HG02798 (cell line): ENCODE data around the gene ATXN1.
A peak's percentile ranks its signal among the peaks of the same experiment; 100 is the strongest.
"Not testable (repeated sequence)": the region's sequence is repeated elsewhere in the genome, so short reads cannot be mapped to it uniquely, and the experiment has no call there.

Source experiments
- ATAC-seq: cut with Tn5 transposase; IDR thresholded peaks from one replicate; pipeline ENCODE4 v1.9.1; 2021; ENCODE audit warnings: mild to moderate bottlenecking; ENCODE audit not compliant: unreplicated experiment, poor library complexity

Gene ATXN1

DNA sequence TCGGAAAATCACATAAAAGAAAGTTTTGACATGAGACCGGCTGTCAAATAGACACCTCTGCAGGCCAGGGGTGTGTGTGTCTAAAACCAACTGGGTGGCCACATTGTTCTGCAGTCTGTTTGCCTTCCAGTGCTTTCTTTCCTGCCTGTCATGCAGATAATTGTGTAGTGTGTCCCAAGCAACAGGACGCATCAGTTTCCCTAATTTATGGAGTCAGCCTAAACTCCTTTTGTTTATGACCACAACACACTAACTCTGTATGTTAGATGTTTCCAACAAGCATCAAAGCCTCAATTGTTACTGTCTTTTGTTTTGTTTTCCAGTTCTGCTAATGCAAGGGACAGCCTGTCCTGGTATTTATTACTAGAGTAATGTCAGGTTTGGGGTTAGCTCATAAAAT lies 205.7 kb downstream of the ATXN1 start:
- no peak for ATAC-seq

DNA sequence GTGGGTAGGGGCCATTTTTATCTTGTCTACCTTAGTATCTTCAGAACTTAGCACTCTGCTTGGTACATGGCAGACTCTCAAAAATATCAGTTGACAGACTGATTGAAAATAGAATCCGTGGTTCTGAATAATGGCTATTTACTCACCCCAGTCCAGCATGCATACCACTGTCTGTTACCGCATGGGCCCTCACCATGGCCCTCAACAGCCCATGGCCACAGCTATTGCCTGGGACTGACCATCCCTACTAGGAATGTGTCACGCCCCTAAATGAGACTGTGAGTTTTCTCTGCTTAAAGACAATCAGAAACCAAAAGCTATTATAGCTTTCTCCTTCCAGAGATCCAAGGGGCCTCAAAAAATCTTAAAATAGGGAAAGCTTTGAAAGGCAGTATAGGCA lies 207.7 kb downstream of the ATXN1 start:
- ATAC-seq: no peak

DNA sequence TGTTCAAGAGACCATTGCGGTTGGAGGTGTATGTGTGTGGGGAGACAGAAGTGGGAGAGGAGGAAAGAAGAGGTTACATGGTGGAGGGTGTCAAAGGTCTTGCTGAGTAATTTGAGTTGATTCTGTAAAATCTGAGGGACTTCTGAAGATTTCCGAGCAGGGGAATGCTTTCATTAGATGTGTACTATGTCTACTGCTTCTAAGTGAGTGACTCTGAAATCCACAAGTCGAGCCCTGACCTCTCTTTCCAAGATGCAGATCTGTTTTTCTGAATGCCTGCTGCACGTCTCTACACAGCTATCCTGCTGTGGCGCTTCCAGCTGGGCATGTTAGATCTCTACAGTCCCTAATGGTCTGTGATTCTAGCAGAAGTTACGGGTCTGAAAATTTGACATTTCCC lies 209.8 kb downstream of the ATXN1 start:
- no peak for ATAC-seq

DNA sequence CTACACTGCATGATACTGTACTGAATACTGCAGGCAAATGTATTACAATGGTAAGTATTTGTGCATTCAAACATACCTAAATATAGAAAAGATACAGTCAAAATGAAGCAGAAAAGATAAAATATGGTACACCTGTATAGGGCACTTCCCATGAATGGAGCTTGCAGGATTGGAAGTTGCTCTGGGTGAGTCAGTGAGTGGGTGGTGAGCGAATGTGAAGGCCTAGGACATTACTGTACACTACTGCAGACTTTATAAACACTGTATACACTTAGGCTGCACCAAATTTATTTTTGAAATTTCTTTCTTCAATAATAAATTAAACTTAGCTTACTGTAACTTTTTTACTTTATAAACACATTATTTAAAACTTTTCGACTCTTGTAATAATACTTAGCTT lies 213.1 kb downstream of the ATXN1 start:
- ATAC-seq: no peak

DNA sequence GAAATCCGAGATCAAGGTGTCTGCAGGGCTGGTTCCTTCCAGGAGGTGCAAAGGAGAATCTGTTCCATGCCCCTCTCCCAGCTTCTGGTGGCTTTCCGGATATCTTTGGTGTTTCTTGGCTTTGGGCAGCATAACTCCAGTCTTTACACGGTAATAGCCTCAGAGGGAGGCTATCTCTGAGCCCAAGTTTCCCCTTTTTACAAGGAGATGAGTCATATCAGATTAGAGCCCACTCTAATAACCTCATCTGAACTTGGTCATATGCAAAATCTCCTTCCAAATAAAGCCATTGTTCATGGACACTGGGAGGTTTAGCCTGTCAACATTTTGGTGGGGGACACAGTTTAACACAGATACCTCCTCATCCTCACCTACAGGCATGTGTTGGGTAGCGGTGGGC lies 213.7 kb downstream of the ATXN1 start:
- ATAC-seq: no peak

DNA sequence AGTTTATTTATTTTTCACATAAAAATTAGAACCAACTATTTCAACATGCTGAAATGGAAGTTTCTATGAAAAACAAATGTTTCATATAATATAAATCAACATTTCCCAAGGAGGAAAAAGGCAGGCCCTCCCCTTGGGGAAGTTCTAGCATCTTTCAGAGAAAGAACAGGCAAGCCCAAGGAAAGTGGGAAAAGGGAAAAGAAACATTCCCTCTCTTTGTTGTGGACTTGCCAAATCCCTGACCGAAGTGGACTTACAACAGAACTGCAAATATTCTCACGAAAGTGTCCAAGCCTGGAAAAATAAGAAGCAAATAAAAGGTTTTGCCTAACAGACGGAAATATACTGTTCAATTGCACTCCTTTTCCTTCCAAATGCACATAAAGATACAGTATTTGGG lies 214.4 kb downstream of the ATXN1 start:
- no peak for ATAC-seq

DNA sequence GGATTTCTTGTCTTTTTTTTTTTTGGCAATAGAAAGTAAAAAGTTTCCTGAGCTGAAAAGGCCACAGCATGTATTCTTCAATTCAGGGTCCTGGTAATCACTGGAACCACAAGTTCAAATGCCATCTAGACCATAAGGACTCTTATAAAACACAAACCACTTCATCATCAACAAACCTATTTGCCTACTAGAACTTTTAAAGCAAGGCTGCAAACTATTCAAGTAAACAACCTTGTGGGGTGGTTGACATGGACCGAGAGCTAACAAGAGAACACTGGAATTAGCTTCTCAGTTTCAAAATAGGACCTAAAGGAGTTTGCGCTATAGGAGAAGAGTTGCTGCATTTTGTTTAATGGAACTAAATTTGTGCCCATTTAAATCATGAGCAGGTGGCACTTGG lies 215.9 kb downstream of the ATXN1 start:
- ATAC-seq: no peak

DNA sequence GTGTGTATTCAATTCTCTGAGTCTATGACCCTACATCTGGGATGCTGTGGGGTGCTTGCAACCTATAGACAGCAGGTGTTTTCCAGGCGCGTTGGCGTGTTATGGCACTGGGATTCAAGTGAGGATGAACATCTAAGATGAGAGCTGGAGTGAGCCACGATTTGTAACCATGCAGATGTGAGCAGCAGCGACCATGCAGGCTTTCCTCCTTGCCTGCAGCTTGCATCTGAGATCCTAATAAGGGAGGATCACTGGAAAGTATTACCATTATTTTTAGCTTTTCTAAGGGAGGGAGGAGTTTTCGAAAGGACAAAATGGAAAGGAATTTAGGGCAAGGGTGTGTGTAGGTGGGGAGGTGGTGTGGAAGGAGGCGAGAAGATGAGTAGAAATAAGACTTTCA lies 216.7 kb downstream of the ATXN1 start:
- no peak for ATAC-seq

DNA sequence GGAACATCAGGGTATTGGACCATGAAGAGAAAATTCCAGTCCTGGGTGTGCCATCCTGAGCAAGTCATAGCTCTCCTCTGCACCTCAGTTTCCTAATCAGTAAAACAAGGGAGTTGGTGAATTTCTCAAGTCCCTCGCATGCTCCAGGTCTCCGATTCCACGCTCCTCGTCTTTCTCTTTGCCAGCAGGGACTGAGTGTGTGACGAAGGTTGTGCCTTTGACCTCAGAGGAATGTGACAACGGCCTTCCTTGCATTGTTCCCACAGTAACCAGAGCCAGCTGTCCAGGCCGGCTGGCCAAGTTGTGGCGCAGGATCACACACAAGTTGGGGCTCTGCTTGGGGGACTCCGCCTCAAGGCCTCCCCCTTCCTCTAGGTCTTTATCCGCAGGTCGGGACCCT lies 217.3 kb downstream of the ATXN1 start:
- no peak for ATAC-seq

DNA sequence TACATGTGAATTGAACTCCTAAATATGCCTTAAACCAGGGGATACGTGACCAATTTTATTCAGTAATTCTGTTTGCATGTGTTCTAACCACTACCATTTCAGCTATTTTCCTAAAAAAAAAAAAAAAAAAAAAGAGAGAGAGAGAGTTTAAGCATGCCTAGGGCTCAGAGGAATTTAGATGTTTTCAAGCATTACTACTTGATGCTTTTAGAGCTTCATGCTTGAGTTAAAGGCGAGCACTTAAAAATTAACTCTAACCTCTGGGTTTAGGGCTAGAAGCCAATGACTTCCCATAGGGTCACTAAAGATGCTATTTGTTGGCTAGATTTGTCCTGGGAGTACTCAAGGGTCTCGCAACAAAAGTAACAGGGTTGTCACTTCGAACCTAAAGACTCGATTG lies 217.7 kb downstream of the ATXN1 start:
- no peak for ATAC-seq

DNA sequence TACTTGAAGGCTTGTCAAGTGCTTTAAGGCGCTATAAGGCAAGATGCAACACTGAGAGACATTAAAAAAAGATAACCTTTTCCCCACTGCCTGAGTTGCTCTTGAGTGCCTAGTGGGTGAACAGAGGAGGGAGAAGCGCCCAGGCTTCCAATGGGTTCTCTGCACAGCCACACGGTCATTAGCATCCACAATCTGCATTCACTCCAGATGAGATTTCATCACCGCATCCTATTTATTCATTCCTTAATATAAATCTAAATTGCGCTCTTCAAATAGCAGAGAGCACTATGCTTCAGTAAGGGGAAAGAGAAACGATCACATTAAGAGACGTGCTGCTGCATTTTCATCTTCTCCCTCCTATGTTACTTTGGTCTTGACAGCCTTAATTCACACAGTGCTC lies 219.2 kb downstream of the ATXN1 start:
- no peak for ATAC-seq

DNA sequence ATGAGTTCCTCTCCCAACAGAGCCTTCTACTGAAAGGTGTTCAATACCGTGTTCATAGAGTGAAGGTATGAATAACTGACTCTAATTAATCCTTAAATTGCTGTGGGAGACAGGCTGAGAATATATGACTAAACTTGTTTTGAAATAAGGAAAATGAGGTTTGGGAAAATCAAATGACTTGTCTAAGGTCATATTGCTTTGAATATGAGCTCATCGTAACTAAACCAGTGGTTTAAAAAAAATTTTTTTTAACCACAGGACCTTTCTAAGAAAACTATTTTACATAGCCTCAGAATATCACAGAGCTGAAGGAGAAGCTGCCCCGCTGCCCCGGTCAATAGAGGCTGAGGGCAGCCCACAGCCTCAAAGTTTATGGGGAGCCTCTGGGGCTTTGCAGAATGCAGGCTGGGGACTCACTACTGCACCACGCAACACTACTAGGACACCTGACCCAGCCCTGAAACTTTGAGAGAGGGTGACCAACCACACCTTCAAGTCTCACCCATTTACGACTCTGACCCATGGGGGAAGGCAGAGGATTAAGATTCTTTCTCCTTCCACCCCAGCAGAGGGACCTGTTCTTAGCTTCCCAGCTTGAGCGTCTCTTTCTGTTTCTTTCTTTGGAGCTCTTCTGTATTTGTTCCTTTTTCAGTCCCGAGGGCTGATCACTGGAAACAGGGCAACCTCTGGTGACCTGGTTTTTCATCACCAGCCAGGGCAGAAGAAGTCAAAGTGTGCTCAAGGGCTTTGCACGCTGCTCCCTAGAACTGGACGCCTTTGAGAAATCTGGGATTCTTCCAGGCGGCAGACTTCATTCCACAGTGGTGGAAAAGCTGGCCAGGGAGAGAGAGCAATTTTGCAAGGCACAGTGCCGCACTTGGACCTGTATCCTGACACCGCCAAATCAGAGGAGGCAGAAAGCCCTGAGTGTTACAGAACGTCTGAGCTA lies 220.2 kb downstream of the ATXN1 start:
- peak; percentile 78 for ATAC-seq

DNA sequence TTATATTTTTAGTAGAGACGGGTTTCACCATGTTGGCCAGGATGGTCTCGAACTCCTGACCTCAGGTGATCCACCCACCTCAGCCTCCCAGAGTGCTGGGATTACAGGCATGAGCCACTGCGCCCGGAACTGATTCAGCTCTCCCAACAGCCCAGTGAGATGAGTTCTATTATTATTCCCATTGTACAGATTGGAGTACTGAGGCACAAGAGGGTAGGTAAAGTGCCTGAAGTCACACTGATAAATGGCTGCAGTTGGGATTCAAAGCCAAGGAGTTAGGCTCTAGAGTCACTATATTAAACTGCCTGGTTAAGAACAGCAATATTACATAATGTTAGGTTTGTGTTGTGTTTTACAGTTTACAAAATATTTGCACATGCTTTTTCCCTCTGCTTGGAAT lies 220.9 kb downstream of the ATXN1 start:
- ATAC-seq: not testable (repeated sequence)

DNA sequence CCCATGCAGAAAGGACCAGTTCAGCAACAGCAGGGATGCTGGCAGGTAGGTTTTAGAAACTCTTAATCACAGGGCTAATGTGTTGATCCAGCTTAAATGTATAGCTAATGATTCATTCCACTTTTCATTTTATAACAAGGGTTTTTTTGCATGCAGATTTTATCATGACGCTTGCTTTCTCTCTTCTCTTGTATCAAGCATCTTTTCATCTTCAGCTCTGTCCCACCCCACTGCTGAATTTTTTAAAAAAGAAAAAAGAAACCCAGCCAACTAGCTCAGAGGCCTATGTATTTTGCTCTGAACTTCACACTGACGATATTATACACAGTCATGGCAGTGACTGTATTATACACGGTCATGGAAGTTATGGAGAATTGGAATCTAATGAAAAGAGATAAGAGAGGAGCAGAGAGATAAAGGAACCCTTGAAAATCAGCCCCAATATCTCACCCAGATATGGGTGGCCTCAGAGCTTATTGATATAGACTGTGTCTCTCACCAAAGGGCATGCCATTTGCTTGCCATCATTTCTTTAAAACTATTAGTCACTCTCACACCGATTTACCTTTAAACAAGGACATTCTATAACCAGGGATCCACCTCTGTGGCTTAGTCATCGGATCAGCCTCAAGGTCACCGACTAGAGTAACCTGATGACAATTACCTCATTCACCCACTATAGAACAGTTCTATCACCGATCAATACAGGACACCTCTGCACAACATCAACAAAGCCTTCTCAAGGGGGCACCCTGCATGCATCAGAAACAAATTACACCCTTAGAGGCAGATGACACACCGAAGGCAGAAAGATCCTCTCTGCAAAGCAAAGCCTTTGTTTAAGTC lies 222.0 kb downstream of the ATXN1 start:
- ATAC-seq: no peak

DNA sequence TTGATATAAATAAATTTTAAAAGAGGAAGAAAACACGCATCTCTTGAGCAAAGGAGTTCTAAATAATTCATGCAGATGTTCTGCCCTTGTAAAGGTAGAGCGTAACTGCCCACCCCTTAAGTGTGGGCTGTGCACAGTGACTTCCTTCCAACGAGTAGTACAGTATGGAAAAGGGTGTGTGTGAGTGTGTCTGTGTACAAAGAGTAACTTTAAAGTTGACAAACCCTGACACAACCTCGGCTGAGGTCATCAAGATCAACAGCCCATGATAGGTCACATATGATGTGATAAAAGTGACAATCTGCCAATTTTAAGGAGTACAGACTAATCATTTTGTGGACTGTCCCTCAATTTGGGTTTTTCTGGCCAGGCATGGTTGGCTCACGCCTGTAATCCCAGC lies 225.7 kb downstream of the ATXN1 start:
- no peak for ATAC-seq

DNA sequence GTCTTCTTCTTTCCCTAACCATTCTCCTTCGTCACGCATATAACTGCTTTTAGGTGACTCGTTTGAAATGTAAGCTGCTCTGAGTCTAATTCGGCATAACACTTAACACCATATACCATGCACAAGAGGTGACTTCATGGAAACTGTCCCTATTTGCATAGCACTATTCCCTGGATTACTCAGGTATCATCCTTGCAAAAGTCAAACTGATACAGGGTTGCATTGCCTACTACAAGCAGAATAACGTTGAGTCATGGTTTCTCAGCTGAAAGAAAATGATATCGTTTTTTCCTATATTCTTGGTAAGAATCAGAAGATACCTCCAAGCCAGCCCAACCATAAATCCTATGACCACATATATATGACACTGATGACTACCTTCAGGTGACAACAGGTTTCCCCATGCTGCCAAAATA lies 227.5 kb downstream of the ATXN1 start:
- ATAC-seq: no peak

DNA sequence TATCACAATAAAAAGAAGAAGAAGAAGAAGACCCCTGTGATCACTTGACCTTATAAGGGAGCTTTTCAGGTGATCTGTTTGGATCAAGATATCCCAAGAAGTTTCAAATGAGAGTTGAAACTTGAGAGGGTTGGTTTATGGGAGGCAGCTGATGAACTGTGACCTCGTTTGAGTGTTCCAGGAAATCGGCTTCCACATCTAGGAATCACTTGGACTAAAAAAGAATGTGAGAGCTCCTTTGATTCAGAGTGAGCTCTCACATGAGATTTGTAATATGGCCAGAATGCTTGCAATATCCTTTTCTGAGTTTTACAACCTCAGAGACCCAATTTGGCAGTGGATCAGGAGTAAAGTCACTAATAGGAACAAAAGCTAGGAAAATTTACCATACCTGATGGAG lies 228.1 kb downstream of the ATXN1 start:
- no peak for ATAC-seq

DNA sequence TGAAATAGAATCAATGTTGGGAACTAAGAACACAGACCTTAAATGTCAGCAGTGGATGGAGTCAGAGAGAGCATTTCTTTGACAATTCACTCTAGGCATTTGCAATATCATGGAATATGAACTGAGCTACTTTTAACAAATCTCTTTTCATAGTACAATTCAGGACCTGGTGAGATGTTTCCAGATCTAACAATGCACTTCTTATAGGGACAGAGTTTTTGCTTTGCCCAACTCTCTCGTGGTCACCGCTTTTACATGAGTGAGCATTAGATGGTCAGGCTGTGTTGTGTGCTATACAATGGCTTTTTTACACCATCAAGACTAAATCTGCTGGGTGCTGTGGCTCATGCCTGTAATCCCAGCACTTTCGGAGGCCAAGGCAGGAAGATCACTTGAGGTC lies 233.6 kb downstream of the ATXN1 start:
- no peak for ATAC-seq

DNA sequence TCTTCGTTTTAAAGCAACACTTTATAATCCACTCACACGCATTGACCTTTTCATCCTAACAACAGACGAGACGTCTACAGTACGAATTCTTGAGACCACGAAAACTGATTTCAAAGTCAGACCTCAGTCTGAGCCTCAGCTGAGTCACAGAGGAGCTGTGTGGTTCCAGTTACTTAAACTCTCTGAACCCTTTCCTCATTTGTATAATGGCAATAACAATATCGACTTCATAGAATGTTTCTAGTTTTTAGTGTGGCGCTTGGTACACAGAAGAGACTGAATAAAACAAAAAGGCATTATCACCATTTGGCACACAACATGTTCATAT lies 236.9 kb downstream of the ATXN1 start:
- ATAC-seq: no peak

DNA sequence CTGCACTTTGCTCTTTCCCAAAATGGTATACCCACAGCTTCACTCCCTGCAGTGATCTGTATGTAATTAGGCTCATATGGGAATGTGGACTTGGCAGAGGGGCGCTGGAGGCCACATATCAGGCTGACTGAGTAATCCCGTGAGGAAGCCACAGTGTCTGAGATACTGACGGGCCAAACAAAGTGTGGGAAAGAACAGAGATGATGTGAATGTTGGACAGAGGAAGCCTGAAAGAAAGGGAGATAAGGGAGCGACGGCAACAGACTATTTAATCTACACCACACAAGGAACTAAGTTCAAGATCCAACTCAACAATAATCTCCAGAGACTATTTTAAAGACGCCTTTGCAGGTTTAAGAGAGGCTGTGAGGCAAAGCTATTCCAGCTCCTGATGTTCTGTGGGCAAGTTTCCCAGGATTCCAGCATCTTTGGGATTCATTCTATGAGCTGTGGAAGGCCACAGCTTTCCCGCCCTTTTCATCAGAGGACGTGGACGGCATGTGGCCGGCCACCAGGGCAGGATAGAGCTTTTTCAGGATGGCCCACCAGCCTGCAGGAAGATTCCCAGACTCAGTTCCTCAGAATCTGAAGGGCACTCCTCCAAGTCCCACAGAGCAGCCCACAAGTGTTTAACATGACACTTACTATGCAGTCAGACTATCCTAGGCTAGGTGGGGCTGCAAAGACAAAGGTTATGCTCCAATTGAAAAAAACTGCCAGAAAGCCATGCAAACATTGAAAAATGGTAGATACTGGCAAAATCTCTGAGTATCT lies 237.5 kb downstream of the ATXN1 start:
- no peak for ATAC-seq

DNA sequence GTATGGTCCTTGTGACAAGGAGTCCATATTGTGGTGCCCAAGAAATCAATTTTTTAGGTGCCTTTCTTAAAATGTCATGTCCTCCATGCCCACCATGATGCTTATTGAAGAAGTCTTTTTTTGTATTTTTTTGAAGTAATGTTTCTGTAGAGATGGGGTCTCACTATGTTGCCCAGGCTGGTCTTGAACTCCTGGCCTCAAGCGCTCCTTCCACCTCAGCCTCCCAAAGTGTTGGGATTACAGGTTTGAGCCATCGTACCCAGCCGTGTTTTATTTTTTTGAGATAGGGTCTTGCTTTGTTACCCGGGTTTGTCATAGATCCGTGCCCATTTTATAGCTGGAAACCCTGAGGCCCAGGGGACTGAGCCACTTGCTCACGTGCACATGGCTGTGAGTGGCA lies 238.3 kb downstream of the ATXN1 start:
- ATAC-seq: no peak
